Mesendoderm (in vitro differentiated cells): ENCODE data around the gene CCDC32.

Source experiments
- DNase-seq: peaks from one replicate; pipeline ENCODE4 v3.0.0; 2013
- H2AK5ac ChIP-seq: 2 replicates; pipeline ENCODE4 v1.6.1; 2013; ENCODE audit warnings: low read length, inconsistent platforms
- H2BK120ac ChIP-seq: 2 replicates; pipeline ENCODE4 v1.6.1; 2013; ENCODE audit warnings: low read depth, mild to moderate bottlenecking, low read length, moderate library complexity, mixed read lengths
- H2BK15ac ChIP-seq: replicated peaks from 2 replicates; pipeline ENCODE4 v1.6.1; 2013; ENCODE audit warnings: low read depth, mild to moderate bottlenecking, moderate library complexity
- H2BK5ac ChIP-seq: 2 replicates; pipeline ENCODE4 v1.6.1; 2013; ENCODE audit warnings: low read length, inconsistent platforms
- H3K18ac ChIP-seq: 2 replicates; pipeline ENCODE4 v1.6.1; 2013; ENCODE audit warnings: mild to moderate bottlenecking, low read length, mixed read lengths
- H3K23ac ChIP-seq: one replicate; pipeline ENCODE4 v1.6.1; 2013; ENCODE audit warnings: low read length
- H3K27ac ChIP-seq: 2 replicates; pipeline ENCODE4 v1.5.1; 2013; ENCODE audit warnings: low read depth, mild to moderate bottlenecking, inconsistent platforms, low read length, moderate library complexity
- H3K27me3 ChIP-seq: 2 replicates; pipeline ENCODE4 v1.6.1; 2013; ENCODE audit warnings: low read length, control low read depth, mild to moderate bottlenecking, inconsistent platforms; ENCODE audit not compliant: insufficient read depth, poor library complexity
- H3K36me3 ChIP-seq: 2 replicates; pipeline ENCODE4 v1.6.1; 2013; ENCODE audit warnings: low read length, inconsistent platforms; ENCODE audit not compliant: control insufficient read depth, insufficient read depth
- H3K4ac ChIP-seq: one replicate; pipeline ENCODE4 v1.6.1; 2013; ENCODE audit warnings: low read depth, mild to moderate bottlenecking, low read length, moderate library complexity
- H3K4me1 ChIP-seq: 2 replicates; pipeline ENCODE4 v1.6.1; 2013; ENCODE audit warnings: low read depth, low read length, inconsistent platforms; ENCODE audit not compliant: control insufficient read depth
- H3K4me2 ChIP-seq: 2 replicates; pipeline ENCODE4 v1.6.1; 2013; ENCODE audit warnings: low read length
- H3K4me3 ChIP-seq: 2 replicates; pipeline ENCODE4 v1.5.1; 2013; ENCODE audit warnings: mild to moderate bottlenecking, low read length
- H3K56ac ChIP-seq: one replicate; pipeline ENCODE4 v1.6.1; 2013; ENCODE audit warnings: low read length
- H3K79me1 ChIP-seq: 2 replicates; pipeline ENCODE4 v1.6.1; 2013; ENCODE audit warnings: low read length, inconsistent platforms
- H3K79me2 ChIP-seq: 2 replicates; pipeline ENCODE4 v1.6.1; 2013; ENCODE audit warnings: mild to moderate bottlenecking, low read length; ENCODE audit not compliant: control insufficient read depth, insufficient read depth
- H3K9ac ChIP-seq: 2 replicates; pipeline ENCODE4 v1.6.1; 2013; ENCODE audit warnings: low read length, inconsistent platforms
- H4K5ac ChIP-seq: one replicate; pipeline ENCODE4 v1.6.1; 2013; ENCODE audit warnings: low read length
- H4K8ac ChIP-seq: one replicate; pipeline ENCODE4 v1.6.1; 2013; ENCODE audit warnings: low read depth, mild to moderate bottlenecking, control low read depth, low read length, moderate library complexity
- WGBS: extraction: QIAGEN DNeasy Blood & Tissue Kit; methylation state at CpG from one replicate; pipeline ENCODE4 v1.1.7; 2013; ENCODE audit warnings: low lambda C conversion rate, missing lambda C conversion rate; ENCODE audit not compliant: insufficient coverage; ENCODE audit errors: extremely low coverage; 5-methylcytosine and 5-hydroxymethylcytosine counted together

CCDC32 gene

GRCh38 chr15:40554161-40554525 lies 10.7 kb downstream of the CCDC32 start:
- no peaks in the 10 kb centered on the region for H3K4me1 ChIP-seq
- no CpG with 5 or more reads among the region's 4 CpGs for WGBS
- no peak overlapping the region for H3K23ac ChIP-seq
- H3K4me2 ChIP-seq, result no peak overlapping the region
- H2BK5ac ChIP-seq, result no peak overlapping the region
- H3K79me1 ChIP-seq, result peaks cover 2% of the 10 kb centered on the region
- H2AK5ac ChIP-seq, result no peak overlapping the region
- no peaks in the 10 kb centered on the region for H3K79me2 ChIP-seq
- H3K4ac ChIP-seq, result no peak overlapping the region
- H3K18ac ChIP-seq, result no peak overlapping the region
- H4K5ac ChIP-seq, result no peak overlapping the region
- no peak overlapping the region for H3K56ac ChIP-seq
- no peak overlapping the region for H3K4me3 ChIP-seq
- no peak overlapping the region for H3K9ac ChIP-seq
- no peak overlapping the region for H2BK15ac ChIP-seq
- peak; percentile 18 for DNase-seq
- no peak overlapping the region for H4K8ac ChIP-seq
- H3K27ac ChIP-seq, result no peak overlapping the region
- H3K27me3 ChIP-seq, result no peaks in the 10 kb centered on the region
- H3K36me3 ChIP-seq, result peaks cover 2% of the 10 kb centered on the region
- H2BK120ac ChIP-seq, result no peak overlapping the region

DNA sequence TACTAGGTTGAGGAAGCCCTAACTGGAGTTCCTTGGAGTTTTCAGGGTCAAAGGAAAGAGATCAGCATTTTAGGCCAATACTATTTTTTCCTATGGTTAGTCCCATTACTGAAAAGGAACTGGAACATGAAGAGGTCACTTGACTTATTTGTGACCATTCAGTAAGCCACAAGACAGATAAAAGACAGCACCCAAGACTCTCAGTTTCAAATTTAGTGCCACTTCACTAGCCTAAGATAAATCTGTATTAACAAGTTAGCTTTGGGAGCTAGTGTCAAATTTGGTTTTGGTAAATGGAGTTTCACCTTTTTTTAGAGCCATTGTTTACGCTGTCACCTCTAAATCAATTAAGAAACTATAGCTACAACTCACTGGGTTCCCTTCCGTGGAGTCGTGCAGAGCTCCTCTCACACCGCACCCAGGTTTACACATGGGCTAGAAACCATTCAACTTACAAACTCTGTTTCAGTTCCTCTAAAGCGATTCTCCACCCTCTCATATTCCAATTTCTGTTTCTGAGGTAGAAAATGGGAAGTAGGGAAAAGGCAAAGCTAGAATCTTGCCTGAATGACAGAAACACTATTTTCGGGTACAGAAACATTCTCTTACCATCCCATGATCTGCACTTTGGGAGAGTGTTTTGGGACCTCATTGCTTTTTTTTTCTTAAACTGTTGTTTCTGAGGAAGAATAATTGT lies 14.4 kb downstream of the CCDC32 start:
- Histone ChIP-seq H3K27me3 (no peaks in the 10 kb centered on the region), H4K8ac (no peak overlapping the region), H3K79me2 (no peaks in the 10 kb centered on the region), H3K27ac (no peak overlapping the region), H2BK15ac (no peak overlapping the region), H3K79me1 (no peaks in the 10 kb centered on the region), H3K4me3 (no peak overlapping the region), H2BK5ac (no peak overlapping the region), H3K56ac (no peak overlapping the region), H3K4me2 (no peak overlapping the region), H3K4me1 (no peaks in the 10 kb centered on the region), H3K36me3 (no peaks in the 10 kb centered on the region), H3K4ac (no peak overlapping the region), H2BK120ac (no peak overlapping the region), H4K5ac (no peak overlapping the region), H2AK5ac (no peak overlapping the region), H3K23ac (no peak overlapping the region), H3K18ac (no peak overlapping the region), H3K9ac (no peak overlapping the region)
- no CpG with 5 or more reads among the region's 6 CpGs for WGBS
- no peak for DNase-seq

DNA sequence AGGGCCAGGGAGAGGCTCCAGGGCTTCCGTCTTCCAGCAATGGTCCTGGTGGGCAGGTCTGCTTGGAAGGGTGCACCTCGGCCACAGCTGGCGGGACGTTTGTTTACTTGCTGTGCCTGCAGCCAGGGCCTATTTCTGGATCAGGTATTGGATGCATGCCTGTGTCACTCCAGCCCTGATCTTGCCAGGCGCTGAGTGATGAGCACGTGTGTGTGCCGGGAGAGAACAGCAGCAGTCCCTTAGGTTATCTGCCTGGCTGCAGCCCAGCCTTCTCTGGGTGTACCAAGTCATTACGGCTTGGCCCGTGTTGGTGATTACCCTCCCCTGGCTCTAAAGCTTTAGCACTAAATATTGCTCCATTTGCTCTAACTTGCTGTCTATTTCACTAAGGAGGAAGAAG lies 14.9 kb downstream of the CCDC32 start:
- DNase-seq, result no peak
- H3K4me1 ChIP-seq, result no peaks in the 10 kb centered on the region
- no peak overlapping the region for H2BK120ac ChIP-seq
- H3K4me3 ChIP-seq, result no peak overlapping the region
- no peaks in the 10 kb centered on the region for H3K79me2 ChIP-seq
- no peak overlapping the region for H4K8ac ChIP-seq
- H3K79me1 ChIP-seq, result no peaks in the 10 kb centered on the region
- no peak overlapping the region for H2BK15ac ChIP-seq
- H3K56ac ChIP-seq, result no peak overlapping the region
- H3K36me3 ChIP-seq, result no peaks in the 10 kb centered on the region
- no peak overlapping the region for H3K4ac ChIP-seq
- no peak overlapping the region for H3K23ac ChIP-seq
- no peak overlapping the region for H2BK5ac ChIP-seq
- no CpG with 5 or more reads among the region's 9 CpGs for WGBS
- no peak overlapping the region for H3K27ac ChIP-seq
- no peak overlapping the region for H3K18ac ChIP-seq
- no peak overlapping the region for H3K4me2 ChIP-seq
- H2AK5ac ChIP-seq, result no peak overlapping the region
- no peaks in the 10 kb centered on the region for H3K27me3 ChIP-seq
- no peak overlapping the region for H4K5ac ChIP-seq
- no peak overlapping the region for H3K9ac ChIP-seq

DNA sequence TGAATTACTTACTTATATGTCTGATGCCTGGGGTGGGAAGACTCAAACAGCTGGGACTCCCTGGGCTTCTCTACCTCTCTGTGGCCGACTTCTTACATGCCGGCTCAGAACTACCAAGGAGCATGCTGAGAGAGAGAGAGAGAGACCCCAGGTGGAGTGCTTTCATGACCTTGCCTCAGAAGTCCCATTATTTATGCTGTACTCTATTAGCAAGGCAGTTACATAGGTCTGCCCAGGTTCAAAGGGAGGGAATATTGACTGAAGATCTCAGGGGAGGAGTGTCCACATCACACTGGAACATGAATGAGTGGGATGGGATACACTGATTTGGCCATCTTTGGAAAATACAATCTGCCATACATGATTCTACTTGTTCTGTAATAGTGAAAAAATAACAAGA lies 16.2 kb downstream of the CCDC32 start:
- H3K79me2 ChIP-seq, result no peaks in the 10 kb centered on the region
- no peak overlapping the region for H3K4me2 ChIP-seq
- no peak overlapping the region for H2BK5ac ChIP-seq
- no peak overlapping the region for H2AK5ac ChIP-seq
- H4K8ac ChIP-seq, result no peak overlapping the region
- no CpG with 5 or more reads among the region's 2 CpGs for WGBS
- no peaks in the 10 kb centered on the region for H3K36me3 ChIP-seq
- DNase-seq, result no peak
- no peak overlapping the region for H2BK15ac ChIP-seq
- H3K4ac ChIP-seq, result no peak overlapping the region
- H3K4me3 ChIP-seq, result no peak overlapping the region
- no peak overlapping the region for H2BK120ac ChIP-seq
- no peaks in the 10 kb centered on the region for H3K27me3 ChIP-seq
- H3K23ac ChIP-seq, result no peak overlapping the region
- H3K18ac ChIP-seq, result no peak overlapping the region
- H3K79me1 ChIP-seq, result no peaks in the 10 kb centered on the region
- no peak overlapping the region for H3K56ac ChIP-seq
- no peak overlapping the region for H4K5ac ChIP-seq
- H3K4me1 ChIP-seq, result no peaks in the 10 kb centered on the region
- no peak overlapping the region for H3K9ac ChIP-seq
- H3K27ac ChIP-seq, result no peak overlapping the region

DNA sequence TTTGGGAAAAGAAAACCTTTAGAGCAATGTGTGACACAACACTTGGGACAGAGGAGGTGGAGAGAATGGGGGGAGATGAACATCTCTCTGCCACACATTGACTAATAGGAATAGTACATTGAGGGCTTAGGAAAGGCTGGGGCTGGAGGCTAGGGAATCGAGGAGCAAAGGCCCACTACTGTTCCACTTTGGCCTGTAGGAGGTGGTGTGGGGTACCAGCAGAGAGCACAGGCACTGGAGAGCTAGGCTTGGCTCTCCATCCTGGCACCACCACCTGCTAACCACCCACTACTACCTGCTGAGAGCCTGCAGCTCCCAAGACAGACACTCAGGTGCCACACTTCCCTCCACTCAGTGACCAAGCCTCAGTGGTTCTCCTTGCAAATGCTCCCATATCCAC lies 19.4 kb downstream of the CCDC32 start:
- Histone ChIP-seq H3K4ac (no peak overlapping the region), H4K5ac (no peak overlapping the region), H3K18ac (no peak overlapping the region), H3K27me3 (no peaks in the 10 kb centered on the region), H3K4me1 (no peaks in the 10 kb centered on the region), H3K27ac (no peak overlapping the region), H3K79me2 (no peaks in the 10 kb centered on the region), H3K79me1 (no peaks in the 10 kb centered on the region), H2BK15ac (no peak overlapping the region), H3K23ac (no peak overlapping the region), H3K4me3 (no peak overlapping the region), H2BK120ac (no peak overlapping the region), H2AK5ac (no peak overlapping the region), H3K9ac (no peak overlapping the region), H2BK5ac (no peak overlapping the region), H3K36me3 (no peaks in the 10 kb centered on the region), H4K8ac (no peak overlapping the region), H3K4me2 (no peak overlapping the region), H3K56ac (no peak overlapping the region)
- DNase-seq, result peak; percentile 20
- no CpG with 5 or more reads among the region's 1 CpG for WGBS

DNA sequence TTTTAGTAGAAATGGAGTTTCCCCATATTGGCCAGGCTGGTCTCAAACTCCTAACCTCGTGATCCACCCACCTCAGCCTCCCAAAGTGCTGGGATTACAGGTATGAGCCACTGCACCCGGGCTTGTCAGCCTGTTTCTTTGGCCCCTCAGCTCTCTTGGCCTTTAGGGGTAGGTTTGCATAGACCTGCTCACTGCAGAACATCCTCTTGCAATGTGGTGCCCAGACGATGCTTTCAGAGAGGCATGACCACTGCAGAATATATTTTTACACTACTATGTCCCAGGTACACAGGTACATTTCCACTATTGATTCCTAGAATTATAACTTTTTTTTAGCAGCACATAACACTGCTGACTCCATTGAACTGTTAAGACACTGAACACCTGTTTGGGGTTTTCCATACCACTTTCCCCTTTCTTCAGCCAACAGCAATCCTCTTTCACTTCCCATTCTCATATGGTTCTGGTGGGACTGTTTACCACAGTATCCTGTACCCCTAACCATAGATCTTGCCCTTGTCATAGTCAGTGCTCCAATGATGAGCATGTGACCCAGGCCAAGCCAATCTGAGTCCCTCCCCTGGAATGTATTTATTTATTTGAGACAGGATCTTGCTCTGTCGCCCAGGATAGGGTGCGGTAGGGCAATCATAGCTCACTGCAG lies 21.1 kb downstream of the CCDC32 start:
- Histone ChIP-seq H2BK15ac (no peak overlapping the region), H2BK120ac (no peak overlapping the region), H3K56ac (no peak overlapping the region), H3K79me1 (no peaks in the 10 kb centered on the region), H2BK5ac (no peak overlapping the region), H3K4ac (no peak overlapping the region), H3K79me2 (no peaks in the 10 kb centered on the region), H3K27me3 (no peaks in the 10 kb centered on the region), H3K9ac (no peak overlapping the region), H3K36me3 (no peaks in the 10 kb centered on the region), H2AK5ac (no peak overlapping the region), H4K8ac (no peak overlapping the region), H3K23ac (no peak overlapping the region), H3K4me1 (no peaks in the 10 kb centered on the region), H3K18ac (no peak overlapping the region), H3K27ac (no peak overlapping the region), H3K4me3 (no peak overlapping the region), H4K5ac (no peak overlapping the region), H3K4me2 (no peak overlapping the region)
- no peak for DNase-seq
- no CpG with 5 or more reads among the region's 5 CpGs for WGBS
